Measurements from ENCODE around the gene CARMIL3.

CARMIL3 gene

DNA sequence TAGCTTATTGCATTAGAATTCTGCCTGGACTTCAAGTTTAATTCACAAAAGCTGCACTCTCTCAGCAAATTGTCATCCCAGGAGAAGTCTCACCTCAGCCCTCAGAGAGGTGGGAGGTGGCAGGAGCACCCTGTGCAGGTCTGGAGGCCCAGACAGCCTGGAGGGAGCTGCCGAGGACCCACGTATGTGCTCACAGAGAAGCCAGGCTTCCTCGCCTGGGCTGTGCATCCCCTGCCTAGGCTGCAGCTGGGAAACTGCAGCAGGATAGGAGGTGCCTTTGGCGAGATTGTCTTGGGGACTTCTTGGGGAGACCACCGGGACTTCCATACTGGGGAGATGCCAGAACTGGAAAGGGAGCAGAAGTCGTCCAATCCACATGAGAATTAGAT lies 28.3 kb downstream of the CARMIL3 start:
- no peak for DNase-seq

- peak; percentile 61 for DNase-seq
Measured at GRCh38 chr14:24080888-24081738, 29.3 kb downstream of the CARMIL3 start.

DNA sequence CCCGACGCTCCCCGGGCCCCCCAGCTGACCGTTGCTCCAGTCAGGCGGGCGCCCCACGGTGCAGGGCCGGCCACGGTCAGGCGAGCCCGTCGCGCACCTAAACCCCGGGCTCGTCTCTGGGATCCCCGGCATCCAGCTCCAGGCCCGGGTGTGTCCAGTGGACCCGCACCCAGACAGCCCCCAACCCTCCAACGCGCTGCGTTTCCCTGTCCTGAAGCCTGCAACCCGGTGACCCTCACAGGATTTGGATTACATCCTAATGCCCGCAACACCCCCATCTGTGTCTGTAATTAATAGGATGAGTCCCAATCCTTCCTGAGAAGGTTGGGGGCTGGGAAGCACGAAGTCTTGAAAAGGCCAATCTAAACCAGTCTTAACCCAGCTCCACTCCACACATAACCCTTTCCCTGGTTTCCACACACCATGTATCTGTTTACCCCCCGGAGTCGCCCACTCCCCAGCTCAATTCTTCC lies 30.0 kb downstream of the CARMIL3 start:
- DNase-seq: no peak

- no peak for DNase-seq
Measured at GRCh38 chr14:24082411-24083080, 30.7 kb downstream of the CARMIL3 start.

DNA sequence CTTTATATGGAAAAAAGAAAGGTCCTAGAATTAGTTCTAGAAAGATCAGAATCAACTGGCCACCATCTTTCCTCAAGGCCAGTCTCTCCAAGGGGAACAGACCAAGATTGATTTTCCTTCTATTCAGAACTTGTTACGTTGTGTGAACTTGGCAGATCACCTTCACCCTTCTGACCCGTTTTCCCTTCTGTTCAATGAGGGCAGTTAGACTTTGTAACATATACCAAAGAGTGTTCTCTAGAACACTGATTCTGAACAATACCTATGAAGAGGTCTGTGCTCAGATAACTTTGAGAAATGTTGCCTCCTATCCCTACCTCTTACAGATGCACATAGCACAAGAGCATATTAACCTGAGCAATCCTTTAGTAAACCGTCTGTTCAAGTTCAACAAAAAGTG lies 31.7 kb downstream of the CARMIL3 start:
- DNase-seq: no peak

DNA sequence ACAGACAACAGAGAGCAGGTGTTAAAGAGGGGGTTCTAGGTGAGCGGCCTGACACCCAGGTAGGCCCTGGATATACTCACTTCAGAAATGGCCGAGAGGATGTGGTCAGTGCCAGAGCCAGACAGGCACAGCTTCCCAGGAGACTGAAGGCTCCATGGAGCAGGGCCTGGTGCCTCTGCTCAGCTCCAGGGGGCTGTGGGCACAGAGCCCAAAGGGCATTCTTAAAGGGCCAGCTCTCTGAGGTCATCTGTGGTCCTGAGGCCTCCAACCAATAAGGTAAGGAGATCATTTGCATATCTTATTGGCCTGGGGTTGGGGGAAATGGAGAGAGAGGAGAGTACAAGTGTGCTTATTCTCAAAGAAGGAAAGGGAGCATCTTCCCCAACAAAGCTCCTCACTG lies 32.6 kb downstream of the CARMIL3 start:
- DNase-seq: no peak

DNA sequence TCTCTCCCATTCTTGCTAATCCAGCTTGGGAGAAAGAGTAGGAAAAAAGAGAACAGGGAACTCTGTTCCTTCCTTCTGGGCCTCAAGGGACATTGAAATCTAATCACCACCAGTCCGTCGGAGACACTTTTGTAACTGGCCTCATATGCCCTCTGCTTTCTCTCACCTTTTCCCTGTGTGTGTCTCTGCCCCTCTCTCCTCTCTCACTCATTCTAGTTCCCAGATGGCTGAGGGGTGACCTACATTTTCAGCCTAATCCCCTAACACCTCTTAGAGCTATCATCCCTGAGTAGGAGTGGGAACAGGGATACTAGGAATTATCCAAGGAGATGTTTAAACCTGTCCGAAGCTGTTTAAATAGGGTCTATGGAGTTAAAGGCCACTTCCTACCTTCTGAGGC lies 33.4 kb downstream of the CARMIL3 start:
- DNase-seq: no peak

GRCh38 chr14:24086193-24086955 lies 34.6 kb downstream of the CARMIL3 start:
- no peak for DNase-seq

- DNase-seq: no peak
Measured at GRCh38 chr14:24087004-24087403, 35.2 kb downstream of the CARMIL3 start.

DNA sequence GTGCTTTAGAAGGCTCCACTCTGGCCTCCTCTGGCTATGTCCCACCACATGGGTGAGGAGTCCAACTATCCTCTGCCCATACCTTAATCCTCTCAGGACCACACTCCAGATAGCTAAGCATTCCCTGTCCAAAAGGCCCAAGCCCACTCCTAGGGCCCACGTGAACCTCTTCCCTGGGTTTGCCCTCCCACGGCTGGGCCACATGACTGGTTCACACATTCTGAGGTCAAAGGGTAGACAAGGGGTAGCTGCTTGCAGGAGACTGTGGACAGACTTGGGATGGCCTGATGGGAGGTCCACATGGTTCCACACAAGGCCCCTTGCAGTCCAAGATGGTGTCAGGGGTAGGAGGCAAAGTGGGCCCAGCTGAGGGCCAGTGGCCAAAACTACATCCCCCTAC lies 36.3 kb downstream of the CARMIL3 start:
- DNase-seq: no peak

DNA sequence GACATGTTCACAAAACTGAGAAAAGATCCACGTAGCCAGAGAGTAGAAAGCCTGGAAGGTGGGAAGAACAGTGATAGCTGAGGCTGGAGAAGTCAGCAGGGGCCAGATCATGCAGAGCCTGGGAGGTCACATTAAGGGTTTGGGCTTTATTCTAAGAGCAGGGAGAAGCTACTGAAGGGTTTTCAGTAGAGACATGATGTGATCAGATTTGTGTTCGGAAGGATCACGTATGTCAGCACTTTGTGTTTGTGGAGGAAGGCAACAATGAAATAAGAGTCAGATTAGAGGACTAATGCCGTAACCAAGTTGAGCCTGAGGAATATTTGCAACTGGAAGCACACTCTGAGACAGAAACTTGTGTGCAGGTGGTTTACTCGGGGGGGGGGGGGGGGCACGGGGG lies 38.1 kb downstream of the CARMIL3 start:
- no peak for DNase-seq

GRCh38 chr14:24092110-24092504 lies 40.3 kb downstream of the CARMIL3 start:
- no peak for DNase-seq

- no peak for DNase-seq
Measured at GRCh38 chr14:24092505-24093206, 40.8 kb downstream of the CARMIL3 start.

DNA sequence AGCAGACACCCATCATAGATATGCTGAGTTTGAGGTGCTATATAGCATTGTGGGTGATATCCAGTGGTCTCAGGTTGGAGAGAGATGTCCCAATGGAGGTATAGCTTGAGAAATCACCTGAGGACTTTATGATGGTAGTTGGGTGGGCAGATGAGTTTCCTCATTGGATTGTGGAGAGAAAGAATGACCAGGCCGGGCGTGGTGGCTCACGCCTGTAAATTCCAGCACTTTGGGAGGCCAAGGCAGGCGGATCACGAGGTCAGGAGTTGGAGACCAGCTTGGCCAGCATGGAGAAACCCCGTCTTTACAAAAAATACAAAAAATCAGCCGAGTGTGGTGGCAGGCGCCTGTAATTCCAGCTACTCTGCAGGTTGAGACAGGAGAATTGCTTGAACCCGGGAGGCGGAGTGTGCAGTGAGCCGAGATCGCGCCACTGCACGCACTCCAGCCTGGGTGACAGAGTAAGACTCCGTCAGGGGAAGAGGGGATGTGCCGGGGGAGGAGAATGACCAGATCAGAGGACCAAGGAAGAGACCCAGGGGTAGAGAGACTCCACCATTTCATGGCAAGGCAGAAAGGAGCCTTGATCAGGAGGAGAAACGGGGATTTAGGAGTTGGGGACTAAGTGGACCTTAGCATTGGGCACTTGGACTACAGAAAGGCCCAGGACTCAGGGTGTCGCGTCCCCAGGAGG lies 41.5 kb downstream of the CARMIL3 start:
- DNase-seq: no peak

DNA sequence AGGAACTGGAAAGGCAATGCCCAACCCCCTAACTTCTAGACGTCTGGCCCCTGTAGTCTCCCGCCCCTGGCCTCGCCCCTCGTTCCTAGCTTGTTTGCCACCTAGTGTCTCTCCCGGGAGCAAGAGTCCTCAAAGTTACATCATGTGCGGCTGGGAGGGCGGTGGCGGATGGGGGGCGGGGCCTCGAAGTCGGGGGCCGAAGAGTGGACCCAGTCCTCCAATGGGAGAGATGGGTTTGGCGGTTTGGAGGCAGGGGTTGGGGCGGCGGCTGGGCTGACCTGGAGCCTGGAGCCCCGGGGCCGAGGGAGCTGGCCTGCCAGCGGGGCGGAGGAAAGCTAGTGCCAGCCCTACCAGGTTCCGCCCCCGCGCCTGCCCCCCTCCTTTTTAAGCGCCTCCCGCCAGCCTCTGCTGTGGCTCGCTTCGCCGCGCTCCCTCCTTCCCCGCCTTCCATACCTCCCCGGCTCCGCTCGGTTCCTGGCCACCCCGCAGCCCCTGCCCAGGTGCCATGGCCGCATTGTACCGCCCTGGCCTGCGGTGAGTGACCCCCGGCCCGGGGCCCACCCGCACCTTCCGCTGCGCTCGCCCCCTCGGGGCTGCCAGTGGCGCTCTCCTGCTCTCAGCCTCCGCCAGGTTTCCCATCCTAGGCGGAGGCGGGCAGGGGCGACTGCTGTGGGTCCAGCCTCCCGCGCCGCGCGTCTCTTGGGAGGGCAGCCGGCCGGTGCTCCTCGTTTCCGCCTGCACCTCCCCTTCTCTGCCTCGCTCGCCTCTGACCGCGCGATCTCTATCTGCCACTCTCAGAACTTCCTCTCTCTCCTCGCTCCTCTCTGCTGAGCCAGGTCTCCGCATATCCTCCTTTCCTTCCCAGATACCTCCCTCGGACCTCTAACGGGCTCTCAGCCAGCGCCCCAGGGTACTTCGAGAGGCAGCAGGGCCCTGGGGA lies 42.4 kb downstream of the CARMIL3 start, which contains the start of gene PCK2:
Gene PCK2 (plus strand): TSS at position 411 of the 940 bp plus-strand sequence. CDS start 95 bp downstream, at position 506.
- DNase-seq: peak; percentile 84

GRCh38 chr14:24094841-24095270 lies 43.0 kb downstream of the CARMIL3 start:
- DNase-seq: no peak

- DNase-seq: peak; percentile 27
Measured at GRCh38 chr14:24095271-24096068, 43.7 kb downstream of the CARMIL3 start.

GRCh38 chr14:24096545-24097181 lies 44.9 kb downstream of the CARMIL3 start:
- no peak for DNase-seq

- DNase-seq: no peak
Measured at GRCh38 chr14:24098229-24098926, 46.6 kb downstream of the CARMIL3 start.
